Large intestine (tissue), 3 donors: ENCODE results near the gene DEFB123. TPM values are rescaled to one million over a fixed set of nuclear protein-coding genes. Genes with fewer than 3 reads are reported as not detected.
"Not testable (repeated sequence)": the region's sequence is repeated elsewhere in the genome, so short reads cannot be mapped to it uniquely, and the experiment has no call there.

ENCODE experiments used
- DNase-seq, 2 donors: peaks; one replicate each; pipeline versions ENCODE4 v3.0.0 to v3.0.0-alpha.2; 2013
- H3K27ac ChIP-seq: one replicate; pipeline ENCODE4 v1.5.1; 2013; ENCODE audit warnings: low read length
- H3K27me3 ChIP-seq: 2 replicates; pipeline ENCODE4 v1.6.1; 2013; ENCODE audit warnings: low read length; ENCODE audit not compliant: control insufficient read depth, insufficient read depth
- H3K36me3 ChIP-seq: 2 replicates; pipeline ENCODE4 v1.6.1; 2013; ENCODE audit warnings: low read length; ENCODE audit not compliant: control insufficient read depth, insufficient read depth
- H3K4me1 ChIP-seq: one replicate; pipeline ENCODE4 v1.6.1; 2013; ENCODE audit warnings: low read length; ENCODE audit not compliant: control insufficient read depth, insufficient read depth
- H3K4me3 ChIP-seq: one replicate; pipeline ENCODE4 v1.5.1; 2013; ENCODE audit warnings: low read length
- H3K9me3 ChIP-seq: one replicate; pipeline ENCODE4 v1.6.1; 2013; ENCODE audit warnings: mild to moderate bottlenecking, low read depth, low read length, moderate library complexity; ENCODE audit not compliant: control insufficient read depth
- WGBS: methylation state at CpG from one replicate; pipeline ENCODE4 v1.1.5; 2013; ENCODE audit warnings: low lambda C conversion rate; ENCODE audit not compliant: insufficient coverage; 5-methylcytosine and 5-hydroxymethylcytosine counted together
- polyA plus RNA-seq: library from polyadenylated mRNA; unstranded; fragments of 120-200 nt; gene quantifications from one replicate; pipeline ENCODE4 v1.2.1, GENCODE V29; 2013

The DEFB123 gene
- polyA plus RNA-seq, 1 donor = not detected

- not testable (repeated sequence) for H3K9me3 ChIP-seq, H3K4me1 ChIP-seq, H3K27me3 ChIP-seq, DNase-seq, H3K27ac ChIP-seq, H3K36me3 ChIP-seq, H3K4me3 ChIP-seq
- WGBS = no CpG with 5 or more reads among the region's 48 CpGs
These were observed 13.4 kb upstream of the DEFB123 start for GRCh38 chr20:31426891-31427551.

- no CpG with 5 or more reads among the region's 31 CpGs for WGBS
These were observed 12.9 kb upstream of the DEFB123 start for GRCh38 chr20:31427576-31427975.

GRCh38 chr20:31430568-31431115, 9.8 kb upstream of the DEFB123 start:
- no peak overlapping the region for H3K4me3 ChIP-seq
- no peak overlapping the region for H3K27ac ChIP-seq
- no peak for DNase-seq
- no CpG with 5 or more reads among the region's 4 CpGs for WGBS
- no peaks in the 10 kb centered on the region for H3K4me1 ChIP-seq
- H3K27me3 ChIP-seq = no peaks in the 10 kb centered on the region
- H3K9me3 ChIP-seq = no peaks in the 10 kb centered on the region
- H3K36me3 ChIP-seq = no peaks in the 10 kb centered on the region

More at GRCh38 chr20:31427576-31427975, 12.9 kb upstream of the DEFB123 start:
- H3K27ac ChIP-seq, DNase-seq, H3K4me1 ChIP-seq, H3K36me3 ChIP-seq, H3K4me3 ChIP-seq, H3K9me3 ChIP-seq, H3K27me3 ChIP-seq: not testable (repeated sequence)

GRCh38 chr20:31446084-31446819, 5.8 kb downstream of the DEFB123 start:
- DNase-seq = no peak
- Histone ChIP-seq H3K4me3 (no peak overlapping the region), H3K27me3 (no peaks in the 10 kb centered on the region)

GRCh38 chr20:31449511-31450414, 9.3 kb downstream of the DEFB123 start:
- H3K4me3 ChIP-seq = no peak overlapping the region
- no peaks in the 10 kb centered on the region for H3K27me3 ChIP-seq
- no peaks in the 10 kb centered on the region for H3K36me3 ChIP-seq
- no peaks in the 10 kb centered on the region for H3K4me1 ChIP-seq
- DNase-seq = no peak
- no CpG with 5 or more reads among the region's 8 CpGs for WGBS
- no peaks in the 10 kb centered on the region for H3K9me3 ChIP-seq
- no peak overlapping the region for H3K27ac ChIP-seq

More at GRCh38 chr20:31446084-31446819, 5.8 kb downstream of the DEFB123 start:
- Histone ChIP-seq H3K4me1 (no peaks in the 10 kb centered on the region), H3K36me3 (no peaks in the 10 kb centered on the region), H3K27ac (no peak overlapping the region), H3K9me3 (no peaks in the 10 kb centered on the region)
- WGBS = 84% methylated on average over 4 of the region's 12 CpGs

GRCh38 chr20:31452575-31452974, 12.1 kb downstream of the DEFB123 start:
- no peaks in the 10 kb centered on the region for H3K27me3 ChIP-seq
- DNase-seq = no peak
- no peaks in the 10 kb centered on the region for H3K36me3 ChIP-seq
- WGBS = no CpG with 5 or more reads among the region's 2 CpGs
- H3K4me1 ChIP-seq = no peaks in the 10 kb centered on the region
- H3K9me3 ChIP-seq = no peaks in the 10 kb centered on the region
- no peak overlapping the region for H3K27ac ChIP-seq
- H3K4me3 ChIP-seq = no peak overlapping the region

GRCh38 chr20:31454361-31454760, 13.9 kb downstream of the DEFB123 start:
- H3K27me3 ChIP-seq = no peaks in the 10 kb centered on the region
- H3K4me3 ChIP-seq = no peak overlapping the region
- H3K36me3 ChIP-seq = no peaks in the 10 kb centered on the region
- no CpG with 5 or more reads among the region's 1 CpG for WGBS
- no peak overlapping the region for H3K27ac ChIP-seq
- DNase-seq = no peak
- no peaks in the 10 kb centered on the region for H3K9me3 ChIP-seq
- H3K4me1 ChIP-seq = no peaks in the 10 kb centered on the region

- no CpG with 5 or more reads among the region's 33 CpGs for WGBS
- H3K4me3 ChIP-seq, H3K27ac ChIP-seq, H3K9me3 ChIP-seq, H3K4me1 ChIP-seq, DNase-seq, H3K36me3 ChIP-seq: not testable (repeated sequence)
- peaks cover 19% of the 10 kb centered on the region for H3K27me3 ChIP-seq
These were observed 30.5 kb downstream of the DEFB123 start for GRCh38 chr20:31470946-31471345.

GRCh38 chr20:31472395-31473330, 32.2 kb downstream of the DEFB123 start:
- H3K36me3 ChIP-seq = no peaks in the 10 kb centered on the region
- peaks cover 28% of the 10 kb centered on the region for H3K27me3 ChIP-seq
- H3K27ac ChIP-seq = no peak overlapping the region
- WGBS = no CpG with 5 or more reads among the region's 8 CpGs
- no peak for DNase-seq
- peaks cover 5% of the 10 kb centered on the region for H3K9me3 ChIP-seq
- H3K4me1 ChIP-seq = no peaks in the 10 kb centered on the region
- no peak overlapping the region for H3K4me3 ChIP-seq
